Spinal cord (tissue), 10 donors: Measurements from ENCODE around the gene SLC6A2. TPM values are rescaled to one million over a fixed set of nuclear protein-coding genes. Genes with fewer than 3 reads are reported as not detected.

Experiments
- DNase-seq, 6 donors: peaks; one replicate each; pipeline versions ENCODE4 v3.0.0 to v3.0.0-alpha.2; 2013 to 2015; ENCODE audit warnings: low spot score in 6 of 6, low read depth in 4 of 6
- H3K27ac ChIP-seq: one replicate; pipeline ENCODE4 v1.5.1; 2013; ENCODE audit warnings: low read depth, low read length, control low read depth
- H3K27me3 ChIP-seq: one replicate; pipeline ENCODE4 v1.6.1; 2013; ENCODE audit warnings: low read length; ENCODE audit not compliant: control insufficient read depth, insufficient read depth
- H3K36me3 ChIP-seq: one replicate; pipeline ENCODE4 v1.6.1; 2013; ENCODE audit warnings: low read length; ENCODE audit not compliant: control insufficient read depth, insufficient read depth
- H3K4me1 ChIP-seq: one replicate; pipeline ENCODE4 v1.6.1; 2013; ENCODE audit warnings: low read length; ENCODE audit not compliant: control insufficient read depth, insufficient read depth
- H3K4me3 ChIP-seq: one replicate; pipeline ENCODE4 v1.5.1; 2013; ENCODE audit warnings: low read depth, low read length, control low read depth
- H3K9me3 ChIP-seq: one replicate; pipeline ENCODE4 v1.6.1; 2013; ENCODE audit warnings: low read length; ENCODE audit not compliant: control insufficient read depth, insufficient read depth
- WGBS: methylation state at CpG from one replicate; pipeline ENCODE4 v1.1.5; 2013; ENCODE audit warnings: missing lambda C conversion rate; ENCODE audit not compliant: insufficient coverage; 5-methylcytosine and 5-hydroxymethylcytosine counted together
- polyA plus RNA-seq, 2 donors: library from polyadenylated mRNA; unstranded; fragments of 120-200 nt; gene quantifications; one replicate each; pipeline ENCODE4 v1.2.1, GENCODE V29; 2013; ENCODE audit not compliant: insufficient read length in 2 of 2
- total RNA-seq, 2 donors: library from RNA; depleted of rRNA in 1 of 2; stranded (reverse); fragments of 120-200 nt in 1 of 2; fragments of >200 nt in 1 of 2; gene quantifications; one replicate each; pipeline versions ENCODE4 v1.2.3 to v1.2.4, GENCODE V29; 2013 to 2014
- donor health status: healthy.

SLC6A2 gene
- total and polyA plus RNA-seq, 4 donors: 0.11 to 0.89 (median 0.18) TPM

DNA sequence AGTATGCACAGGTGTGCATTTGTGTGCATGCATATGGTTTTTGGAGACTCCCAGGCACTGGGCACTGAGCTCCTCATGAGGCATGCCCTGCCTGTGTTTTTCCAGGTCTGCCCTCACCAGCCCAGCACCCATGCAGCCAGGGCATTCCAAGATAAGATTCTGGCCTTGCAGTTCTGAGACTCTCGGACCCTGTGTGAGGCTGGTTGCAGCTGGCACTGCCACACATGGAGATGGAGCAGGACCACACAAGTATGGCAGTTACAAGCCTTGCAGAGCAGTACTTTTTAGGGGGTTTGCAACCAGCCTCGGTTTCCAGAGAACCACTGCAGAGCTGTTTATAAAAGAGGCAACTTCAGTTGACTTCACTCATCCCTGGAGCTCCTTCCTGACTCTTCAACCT is 10.2 kb downstream of the SLC6A2 start:
- DNase-seq: no peak
- H3K27me3 ChIP-seq: no peaks in the 10 kb centered on the region
- H3K27ac ChIP-seq: no peak overlapping the region
- H3K4me3 ChIP-seq: no peak overlapping the region
- WGBS: 95% methylated on average over 2 of the region's 2 CpGs
- no peaks in the 10 kb centered on the region for H3K4me1 ChIP-seq
- no peaks in the 10 kb centered on the region for H3K9me3 ChIP-seq
- no peaks in the 10 kb centered on the region for H3K36me3 ChIP-seq

DNA sequence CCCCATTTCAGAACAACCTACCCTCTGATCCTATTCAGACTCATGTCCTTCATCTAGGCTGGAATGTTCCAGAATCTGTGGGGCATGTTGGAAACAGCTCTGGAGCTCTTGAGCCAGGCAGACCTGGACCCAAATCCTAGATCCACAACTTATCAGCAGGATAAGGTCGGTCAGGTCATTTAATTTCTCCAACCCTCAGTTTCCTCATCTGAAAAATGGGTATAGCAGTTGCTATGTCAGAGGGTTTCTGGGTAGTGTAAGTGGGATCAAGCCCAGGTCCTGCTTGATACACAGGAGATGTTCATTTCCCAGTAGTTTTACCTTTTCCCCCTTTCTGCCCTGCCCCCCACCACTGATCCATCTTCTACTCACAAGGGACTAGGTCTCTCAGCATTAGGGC is 12.0 kb downstream of the SLC6A2 start:
- H3K4me3 ChIP-seq: no peak overlapping the region
- H3K27ac ChIP-seq: no peak overlapping the region
- H3K9me3 ChIP-seq: no peaks in the 10 kb centered on the region
- no CpG with 5 or more reads among the region's 1 CpG for WGBS
- H3K36me3 ChIP-seq: no peaks in the 10 kb centered on the region
- H3K27me3 ChIP-seq: no peaks in the 10 kb centered on the region
- no peaks in the 10 kb centered on the region for H3K4me1 ChIP-seq
- no peak for DNase-seq

DNA sequence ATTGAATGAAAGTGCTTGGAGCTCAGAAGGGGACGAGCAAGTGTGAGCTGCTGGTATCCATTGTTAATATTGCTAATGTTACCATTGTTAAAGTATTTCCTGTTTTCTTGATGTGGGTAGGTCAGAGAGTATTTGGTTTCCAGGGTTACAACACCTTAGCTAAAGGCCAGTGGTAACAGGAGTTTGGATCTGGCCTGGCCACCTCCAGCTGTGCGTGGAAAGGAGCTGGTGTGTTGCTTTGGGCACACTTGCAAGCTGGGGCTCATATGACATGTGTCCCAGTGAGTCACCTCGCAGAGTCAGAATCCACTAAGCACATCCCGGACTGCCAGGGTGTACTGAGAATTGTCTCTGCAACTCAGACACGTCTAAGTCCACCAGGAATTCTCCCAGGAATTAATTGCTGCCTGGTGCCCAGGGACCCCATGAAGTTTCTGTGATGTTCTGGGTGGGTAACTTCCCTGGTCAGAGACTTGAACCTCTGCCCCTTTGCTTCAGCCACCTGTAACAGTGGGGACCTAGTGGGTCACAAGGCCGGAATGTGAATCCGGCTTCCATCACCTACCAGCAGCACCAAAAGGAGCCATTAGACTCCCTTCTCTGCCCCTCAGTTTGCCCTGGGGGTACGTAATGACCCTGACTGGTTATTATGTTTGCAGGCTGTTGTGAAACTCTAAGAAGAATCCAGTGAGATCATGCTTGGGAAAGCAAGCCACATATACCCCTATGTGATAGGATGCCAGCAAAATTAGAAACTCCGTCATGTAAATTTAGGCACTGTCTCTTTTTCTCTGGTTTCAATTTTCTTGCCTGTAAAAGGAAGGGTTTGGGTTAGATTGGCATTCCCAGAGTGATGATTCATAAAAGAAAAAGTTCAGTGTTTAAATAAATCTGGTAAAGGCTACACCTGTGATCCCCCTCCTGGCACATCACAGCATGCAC is 12.8 kb downstream of the SLC6A2 start:
- Histone ChIP-seq H3K36me3 (no peaks in the 10 kb centered on the region), H3K27ac (no peak overlapping the region), H3K9me3 (no peaks in the 10 kb centered on the region), H3K4me1 (no peaks in the 10 kb centered on the region), H3K27me3 (no peaks in the 10 kb centered on the region), H3K4me3 (no peak overlapping the region)
- no peak for DNase-seq
- 79% methylated on average over 6 of the region's 9 CpGs for WGBS

DNA sequence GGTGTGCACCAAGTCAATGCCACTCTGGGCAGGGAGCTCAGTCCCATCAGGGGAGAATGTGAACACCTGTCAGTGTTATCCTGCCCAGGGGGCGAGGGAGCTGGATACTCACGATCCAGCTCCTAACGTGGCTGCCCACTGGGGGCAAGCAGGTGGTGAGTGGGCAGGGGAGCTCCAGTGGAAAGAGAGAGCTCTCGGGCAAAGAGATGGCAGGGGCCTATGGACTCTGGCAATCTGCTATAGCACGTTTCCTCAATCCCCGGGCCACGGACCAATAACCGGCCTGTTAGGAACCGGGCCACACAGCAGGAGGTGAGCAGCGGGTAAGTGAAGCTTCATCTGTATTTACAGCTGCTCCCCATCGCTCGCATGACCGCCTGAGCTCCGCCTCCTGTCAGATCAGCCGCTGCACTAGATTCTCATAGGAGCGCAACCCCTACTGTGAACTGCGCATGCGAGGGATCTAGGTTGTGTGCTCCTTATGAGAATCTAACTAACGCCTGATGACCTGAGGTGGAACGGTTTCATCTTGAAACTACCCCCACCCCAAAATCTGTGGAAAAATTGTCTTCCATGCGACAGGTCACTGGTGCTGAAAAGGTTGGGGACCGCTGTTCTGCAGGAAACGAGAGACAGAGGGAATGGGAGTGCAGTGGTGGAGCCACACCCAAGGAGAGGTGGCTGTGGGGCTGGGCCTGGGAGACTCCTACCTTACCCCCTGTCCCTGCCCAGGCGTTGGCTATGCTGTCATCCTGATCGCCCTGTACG is 15.6 kb downstream of the SLC6A2 start:
- Histone ChIP-seq H3K27ac (no peak overlapping the region), H3K36me3 (no peaks in the 10 kb centered on the region), H3K4me1 (no peaks in the 10 kb centered on the region), H3K4me3 (no peak overlapping the region), H3K27me3 (no peaks in the 10 kb centered on the region), H3K9me3 (no peaks in the 10 kb centered on the region)
- WGBS: 78% methylated on average over 21 of the region's 26 CpGs
- peak in 1 of 6 donors; percentile 6 for DNase-seq

DNA sequence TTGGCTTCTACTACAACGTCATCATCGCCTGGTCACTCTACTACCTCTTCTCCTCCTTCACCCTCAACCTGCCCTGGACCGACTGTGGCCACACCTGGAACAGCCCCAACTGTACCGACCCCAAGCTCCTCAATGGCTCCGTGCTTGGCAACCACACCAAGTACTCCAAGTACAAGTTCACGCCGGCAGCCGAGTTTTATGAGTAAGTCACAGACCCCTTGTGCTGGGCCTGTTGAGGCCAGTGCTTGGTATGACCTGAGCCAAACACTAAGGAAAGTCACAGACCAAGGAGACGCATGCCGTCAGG is 16.1 kb downstream of the SLC6A2 start:
- Histone ChIP-seq H3K4me3 (no peak overlapping the region), H3K27me3 (no peaks in the 10 kb centered on the region), H3K36me3 (no peaks in the 10 kb centered on the region), H3K27ac (no peak overlapping the region), H3K4me1 (no peaks in the 10 kb centered on the region), H3K9me3 (no peaks in the 10 kb centered on the region)
- WGBS: 99% methylated on average over 10 of the region's 10 CpGs
- DNase-seq: no peak

DNA sequence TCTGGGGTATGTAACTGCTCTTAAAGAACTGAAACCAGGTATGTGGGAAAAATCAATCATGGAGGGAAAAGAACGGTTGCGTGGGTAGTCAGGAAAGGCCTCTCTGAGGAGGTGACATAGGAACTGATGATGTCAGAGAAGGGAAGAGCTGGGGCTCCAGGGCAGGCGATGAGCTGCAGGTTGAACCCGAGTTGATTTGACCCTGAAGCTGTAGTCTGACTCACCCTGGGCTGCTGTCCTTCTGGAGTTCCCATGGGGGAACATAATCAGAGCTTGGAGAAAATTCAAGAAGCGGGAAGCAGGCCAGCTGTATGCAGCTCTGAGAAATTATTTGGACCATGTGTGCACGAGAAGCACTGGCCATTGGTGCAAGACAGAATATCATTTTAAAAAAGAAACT is 16.7 kb downstream of the SLC6A2 start:
- Histone ChIP-seq H3K27me3 (no peaks in the 10 kb centered on the region), H3K4me1 (peaks cover 3% of the 10 kb centered on the region), H3K9me3 (no peaks in the 10 kb centered on the region), H3K27ac (no peak overlapping the region), H3K36me3 (no peaks in the 10 kb centered on the region), H3K4me3 (no peak overlapping the region)
- 86% methylated on average over 5 of the region's 6 CpGs for WGBS
- peak in 1 of 6 donors; percentile 6 for DNase-seq

DNA sequence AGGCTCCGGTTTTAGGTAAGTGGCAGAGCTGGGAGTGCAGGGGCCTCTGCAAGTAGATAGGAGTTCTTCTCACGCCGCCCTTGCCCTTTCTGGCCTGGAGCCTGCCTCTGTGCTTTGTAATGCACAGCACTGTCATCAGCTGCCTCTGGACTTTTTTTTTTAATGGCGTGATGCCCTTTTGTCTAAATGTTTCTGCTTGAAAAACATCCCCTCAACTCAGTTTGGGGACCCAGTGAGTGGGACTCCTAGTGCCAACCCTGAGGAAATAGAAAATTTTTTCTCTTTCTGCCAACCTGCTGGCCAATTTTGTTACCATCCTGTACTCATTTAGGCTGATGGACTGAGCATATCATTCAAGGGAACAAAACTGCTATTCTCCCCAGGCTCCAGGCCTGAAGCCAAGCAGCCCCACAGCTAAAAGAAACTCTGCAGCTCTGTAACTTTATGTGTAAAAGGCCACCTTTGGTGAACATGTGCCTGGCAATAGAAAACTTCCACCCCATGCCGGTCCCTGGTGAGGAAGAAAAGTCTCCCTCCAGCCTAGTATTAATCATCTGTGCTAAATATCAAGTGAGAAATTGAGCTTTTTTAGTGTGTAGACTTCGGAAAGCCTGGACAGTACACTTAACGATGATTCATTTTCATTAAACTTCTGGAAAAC is 22.5 kb downstream of the SLC6A2 start:
- Histone ChIP-seq H3K27me3 (no peaks in the 10 kb centered on the region), H3K4me1 (peaks cover 29% of the 10 kb centered on the region), H3K9me3 (no peaks in the 10 kb centered on the region), H3K4me3 (no peak overlapping the region), H3K36me3 (no peaks in the 10 kb centered on the region), H3K27ac (peak overlapping the region; percentile 58)
- peak; percentile 64 to 92 (median 76) for DNase-seq
- WGBS: 16% methylated on average over 3 of the region's 7 CpGs

DNA sequence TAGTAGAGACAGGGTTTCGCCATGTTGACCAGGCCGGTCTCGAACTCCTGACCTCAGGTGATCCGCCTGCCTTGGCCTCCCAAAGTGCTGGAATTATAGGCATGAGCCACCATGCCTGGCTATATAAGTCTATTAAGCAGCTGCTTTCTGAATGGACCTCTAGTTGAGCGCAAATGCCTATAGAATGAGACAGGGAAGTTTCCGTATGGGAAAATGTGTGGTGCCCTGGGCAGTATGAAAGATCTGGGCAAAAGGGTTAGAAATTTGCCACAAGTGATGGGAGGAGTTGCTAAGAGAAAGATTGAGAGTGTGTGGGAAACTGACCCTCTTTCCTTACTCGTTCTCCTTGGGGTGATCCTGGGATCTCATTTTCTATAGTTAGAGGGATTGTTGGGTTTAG is 26.3 kb downstream of the SLC6A2 start:
- no peaks in the 10 kb centered on the region for H3K9me3 ChIP-seq
- H3K27ac ChIP-seq: no peak overlapping the region
- no peak for DNase-seq
- 96% methylated on average over 7 of the region's 7 CpGs for whole genome bisulfite sequencing
- H3K4me3 ChIP-seq: no peak overlapping the region
- peaks cover 29% of the 10 kb centered on the region for H3K4me1 ChIP-seq
- no peaks in the 10 kb centered on the region for H3K36me3 ChIP-seq
- H3K27me3 ChIP-seq: no peaks in the 10 kb centered on the region

DNA sequence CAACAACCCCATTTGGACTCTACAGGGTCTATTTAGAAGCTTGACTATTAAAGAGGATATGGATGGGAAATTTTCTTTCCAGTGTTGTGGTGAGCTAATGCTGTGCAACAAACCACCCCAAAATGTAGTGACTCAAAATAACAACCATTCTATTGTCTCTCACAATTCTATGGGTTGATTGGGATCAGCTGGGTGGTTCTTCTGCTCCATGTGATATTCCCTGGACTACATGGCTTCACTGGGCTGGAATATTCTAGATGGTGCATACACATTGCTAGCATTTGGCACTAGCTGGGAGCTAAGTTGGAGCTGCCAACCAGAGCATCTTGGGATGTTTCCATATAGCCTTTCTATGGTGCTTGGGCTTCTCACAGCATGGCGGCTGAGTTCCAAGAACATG is 30.2 kb downstream of the SLC6A2 start:
- Histone ChIP-seq H3K9me3 (no peaks in the 10 kb centered on the region), H3K4me3 (no peak overlapping the region), H3K4me1 (peaks cover 3% of the 10 kb centered on the region), H3K27me3 (no peaks in the 10 kb centered on the region), H3K36me3 (no peaks in the 10 kb centered on the region), H3K27ac (no peak overlapping the region)
- 100% methylated on average over 1 of the region's 1 CpG for WGBS
- no peak for DNase-seq
